Loucy (cell line): ENCODE data around the gene RAI14.
"Not testable (repeated sequence)": the region's sequence is repeated elsewhere in the genome, so short reads cannot be mapped to it uniquely, and the experiment has no call there.

ENCODE experiments used
- H2AFZ ChIP-seq: fragments of 200-600 bp; sonication (generic); 2 replicates; pipeline ENCODE4 v1.6.0; 2016; ENCODE audit warnings: antibody characterized with exemption, mild to moderate bottlenecking, low read length, moderate library complexity
- H3F3A ChIP-seq: fragments of 200-600 bp; 2 replicates; pipeline ENCODE4 v1.6.0; 2016; ENCODE audit warnings: antibody characterized with exemption, low read depth, mild to moderate bottlenecking
- H3K27me3 ChIP-seq: fragments of 200-600 bp; sonication (generic); 2 replicates; pipeline ENCODE4 v1.6.1; 2014; ENCODE audit warnings: low read length, mild to moderate bottlenecking; ENCODE audit not compliant: insufficient read depth, poor library complexity, severe bottlenecking
- H3K36me3 ChIP-seq: fragments of 200-600 bp; sonication (generic); 2 replicates; pipeline ENCODE4 v1.6.1; 2016; ENCODE audit warnings: low read length; ENCODE audit not compliant: insufficient read depth
- H3K4me1 ChIP-seq: fragments of 200-600 bp; sonication (generic); 2 replicates; pipeline ENCODE4 v1.5.1; 2014; ENCODE audit warnings: low read length, mild to moderate bottlenecking; ENCODE audit not compliant: insufficient read depth, poor library complexity, severe bottlenecking
- H3K4me2 ChIP-seq: fragments of 200-600 bp; sonication (generic); 2 replicates; pipeline ENCODE4 v1.6.0; 2014; ENCODE audit warnings: antibody characterized with exemption, low read length, low read depth, mild to moderate bottlenecking; ENCODE audit not compliant: poor library complexity, severe bottlenecking
- H3K4me3 ChIP-seq: fragments of 200-600 bp; sonication (generic); 2 replicates; pipeline ENCODE4 v1.5.1; 2014; ENCODE audit warnings: low read length, mild to moderate bottlenecking, mixed read lengths; ENCODE audit not compliant: poor library complexity, severe bottlenecking
- H3K79me2 ChIP-seq: fragments of 200-600 bp; sonication (generic); 2 replicates; pipeline ENCODE4 v1.6.1; 2014; ENCODE audit warnings: low read length; ENCODE audit not compliant: insufficient read depth
- H3K9ac ChIP-seq: fragments of 200-600 bp; sonication (generic); 2 replicates; pipeline ENCODE4 v1.6.0; 2014; ENCODE audit warnings: mild to moderate bottlenecking, low read depth, low read length, moderate library complexity; ENCODE audit not compliant: poor library complexity, severe bottlenecking
- H3K9me2 ChIP-seq: fragments of 200-600 bp; sonication (generic); replicated peaks from 2 replicates; pipeline ENCODE4 v1.6.1; 2016; ENCODE audit warnings: low read depth, low read length, mixed read lengths
- H3K9me3 ChIP-seq: fragments of 200-600 bp; sonication (generic); 2 replicates; pipeline ENCODE4 v1.6.1; 2014; ENCODE audit warnings: mild to moderate bottlenecking, antibody characterized with exemption, low read length, low read depth; ENCODE audit not compliant: insufficient read depth
- H4K20me1 ChIP-seq: fragments of 200-600 bp; sonication (generic); 2 replicates; pipeline ENCODE4 v1.6.0; 2014; ENCODE audit warnings: antibody characterized with exemption, low read length, mild to moderate bottlenecking; ENCODE audit not compliant: insufficient read depth, poor library complexity, severe bottlenecking
- EZH2phosphoT487 ChIP-seq: fragments of 200-600 bp; IDR thresholded peaks from 2 replicates; pipeline ENCODE4 v1.6.1; 2018; ENCODE audit warnings: antibody characterized with exemption, mild to moderate bottlenecking, moderate library complexity, borderline replicate concordance
- TF ChIP-seq, protein P1 (sequence below): fragments of 200-600 bp; sonication (generic); conservative IDR thresholded peaks from 2 replicates; pipeline ENCODE4 v1.5.1; 2014; ENCODE audit warnings: mild to moderate bottlenecking, antibody characterized with exemption, low read length

The RAI14 gene

DNA sequence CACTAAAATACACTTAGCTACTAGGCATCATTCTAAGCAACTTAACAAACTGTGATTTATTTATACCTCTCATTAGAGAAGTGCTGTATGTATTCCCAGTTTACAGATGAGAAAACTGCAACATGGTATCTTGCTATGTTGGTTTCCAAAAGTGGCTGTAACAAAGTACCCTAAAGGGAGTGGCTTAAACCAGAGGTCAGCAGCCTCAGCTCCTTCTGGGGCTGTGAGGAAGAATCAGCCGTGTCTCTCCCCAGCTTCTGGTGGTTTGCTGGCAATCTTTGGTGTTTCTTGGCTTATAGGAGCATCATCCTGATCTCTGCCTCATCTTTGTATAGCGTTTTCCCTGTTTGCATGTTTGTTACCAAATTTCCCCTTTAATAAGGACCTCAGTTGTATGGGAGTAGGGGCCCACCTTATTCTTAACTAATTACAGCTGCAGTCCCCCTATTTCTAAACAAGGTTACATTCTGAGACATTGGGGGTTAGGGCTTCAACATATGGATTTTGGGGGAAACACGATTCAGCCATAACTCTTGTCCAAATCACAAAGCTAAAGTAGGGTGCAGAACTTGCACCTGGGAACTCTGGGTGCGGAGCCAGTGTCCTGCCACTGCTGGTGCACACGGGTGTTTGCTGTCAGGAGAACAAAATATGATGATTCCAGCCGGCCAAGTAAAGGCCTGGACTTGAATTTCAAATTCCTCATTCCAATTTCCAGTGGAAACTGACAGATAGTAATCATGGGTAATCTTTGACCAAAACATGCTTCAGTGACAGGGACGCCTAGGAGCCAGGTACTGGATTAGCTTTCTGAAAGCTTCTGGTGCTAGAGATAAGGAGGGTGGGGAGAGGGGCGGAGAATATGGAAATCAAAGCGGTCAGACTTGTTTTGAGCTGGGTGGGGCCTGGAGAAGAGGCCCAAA is 43.3 kb downstream of the RAI14 start:
- TF ChIP-seq EZH2phosphoT487: no peak
- TF ChIP-seq, protein P1, sequence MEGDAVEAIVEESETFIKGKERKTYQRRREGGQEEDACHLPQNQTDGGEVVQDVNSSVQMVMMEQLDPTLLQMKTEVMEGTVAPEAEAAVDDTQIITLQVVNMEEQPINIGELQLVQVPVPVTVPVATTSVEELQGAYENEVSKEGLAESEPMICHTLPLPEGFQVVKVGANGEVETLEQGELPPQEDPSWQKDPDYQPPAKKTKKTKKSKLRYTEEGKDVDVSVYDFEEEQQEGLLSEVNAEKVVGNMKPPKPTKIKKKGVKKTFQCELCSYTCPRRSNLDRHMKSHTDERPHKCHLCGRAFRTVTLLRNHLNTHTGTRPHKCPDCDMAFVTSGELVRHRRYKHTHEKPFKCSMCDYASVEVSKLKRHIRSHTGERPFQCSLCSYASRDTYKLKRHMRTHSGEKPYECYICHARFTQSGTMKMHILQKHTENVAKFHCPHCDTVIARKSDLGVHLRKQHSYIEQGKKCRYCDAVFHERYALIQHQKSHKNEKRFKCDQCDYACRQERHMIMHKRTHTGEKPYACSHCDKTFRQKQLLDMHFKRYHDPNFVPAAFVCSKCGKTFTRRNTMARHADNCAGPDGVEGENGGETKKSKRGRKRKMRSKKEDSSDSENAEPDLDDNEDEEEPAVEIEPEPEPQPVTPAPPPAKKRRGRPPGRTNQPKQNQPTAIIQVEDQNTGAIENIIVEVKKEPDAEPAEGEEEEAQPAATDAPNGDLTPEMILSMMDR: no peak
- H3K36me3 ChIP-seq: no peaks in the 10 kb centered on the region
- H2AFZ ChIP-seq: no peak overlapping the region
- no peak overlapping the region for H3K4me3 ChIP-seq
- H3K9me2 ChIP-seq: no peaks in the 10 kb centered on the region
- no peaks in the 10 kb centered on the region for H3F3A ChIP-seq
- H3K9ac ChIP-seq: no peak overlapping the region
- H3K4me1 ChIP-seq: peaks cover 29% of the 10 kb centered on the region
- no peaks in the 10 kb centered on the region for H3K27me3 ChIP-seq
- no peak overlapping the region for H3K4me2 ChIP-seq
- no peaks in the 10 kb centered on the region for H3K9me3 ChIP-seq
- no peaks in the 10 kb centered on the region for H4K20me1 ChIP-seq
- H3K79me2 ChIP-seq: no peaks in the 10 kb centered on the region

DNA sequence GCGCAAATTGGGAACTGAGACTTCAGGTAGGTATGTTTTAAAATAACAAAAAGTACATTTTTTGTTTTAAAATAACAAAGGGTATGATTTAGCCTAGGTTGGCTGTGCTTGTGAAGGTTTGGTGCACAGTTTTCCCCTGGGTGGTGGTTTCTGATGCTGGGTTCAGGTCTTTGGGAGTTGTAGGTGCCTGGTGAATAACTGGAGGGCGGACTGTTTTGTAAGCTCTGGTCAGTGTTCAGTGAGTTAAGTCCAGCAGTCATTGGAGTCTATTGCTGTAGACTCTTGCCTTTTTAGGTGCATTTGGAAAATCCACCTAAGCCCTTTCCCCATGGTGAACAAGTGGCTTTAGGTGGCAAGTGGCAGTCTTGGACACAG is 43.9 kb downstream of the RAI14 start:
- Histone ChIP-seq H3K27me3 (no peaks in the 10 kb centered on the region), H3K79me2 (no peaks in the 10 kb centered on the region), H2AFZ (no peak overlapping the region), H4K20me1 (no peaks in the 10 kb centered on the region), H3K9me3 (no peaks in the 10 kb centered on the region), H3K4me1 (peaks cover 23% of the 10 kb centered on the region), H3K9me2 (no peaks in the 10 kb centered on the region), H3K36me3 (no peaks in the 10 kb centered on the region), H3F3A (no peaks in the 10 kb centered on the region), H3K9ac (no peak overlapping the region), H3K4me3 (no peak overlapping the region), H3K4me2 (no peak overlapping the region)
- TF ChIP-seq, protein P1: no peak
- no peak for TF ChIP-seq EZH2phosphoT487

GRCh38 chr5:34701442-34701841 is 45.3 kb downstream of the RAI14 start:
- H2AFZ ChIP-seq, H3K79me2 ChIP-seq, H3K9me2 ChIP-seq, H3K9me3 ChIP-seq, H3K4me2 ChIP-seq, H3K27me3 ChIP-seq, H3K4me3 ChIP-seq, H4K20me1 ChIP-seq, H3K36me3 ChIP-seq, H3K9ac ChIP-seq, H3F3A ChIP-seq: not testable (repeated sequence)
- H3K4me1 ChIP-seq: peaks cover 18% of the 10 kb centered on the region
